Keratinocyte (primary cell): ENCODE results near the gene USP12.

Source experiments
- CTCF ChIP-seq, 3 experiments: IDR thresholded peaks in 1 of 3; conservative IDR thresholded peaks in 1 of 3; optimal IDR thresholded peaks in 1 of 3; 2 replicates in 2 of 3; 3 replicates in 1 of 3; pipeline versions ENCODE3 to v1.5.1; 2011; ENCODE audit warnings: low read length in 3 of 3, mild to moderate bottlenecking in 3 of 3, moderate library complexity in 2 of 3, control low read depth in 1 of 3, inconsistent platforms in 1 of 3; ENCODE audit not compliant: insufficient read depth in 2 of 3; ENCODE audit errors: extremely low read depth in 1 of 3
- EZH2 ChIP-seq: IDR thresholded peaks from one replicate; pipeline ENCODE4 v1.6.1; 2012; ENCODE audit warnings: inconsistent platforms, mild to moderate bottlenecking, low read length, moderate library complexity

- TF ChIP-seq CTCF (optimal IDR thresholded peaks at IDR 0.05 in 1 of 3, IDR thresholded peaks at IDR 0.05 in 1 of 3, conservative IDR thresholded peaks at IDR 0.05 in 1 of 3; ENCODE audit: extremely low read depth in 1 of 3, insufficient read depth in 2 of 3, low read length in 3 of 3), result peak in 1 of 3 experiments; percentile 9
- no peak for TF ChIP-seq EZH2
Measured at GRCh38 chr13:27125357-27126282, 46.0 kb downstream of the USP12 start.
